Activated naive CD8-positive, alpha-beta T cell (primary cell): Measurements from ENCODE around the gene GAB2.
"Not testable (repeated sequence)": the region's sequence is repeated elsewhere in the genome, so short reads cannot be mapped to it uniquely, and the experiment has no call there.

Experiments used
- H3K27ac Mint-ChIP-seq: one replicate; pipeline ENCODE4 v1.8.0; 2021; ENCODE audit warnings: mixed read lengths
- H3K27me3 Mint-ChIP-seq: one replicate; pipeline ENCODE4 v1.8.0; 2021; ENCODE audit warnings: mixed read lengths
- H3K36me3 Mint-ChIP-seq: one replicate; pipeline ENCODE4 v1.8.0; 2021; ENCODE audit warnings: mixed read lengths
- H3K4me1 Mint-ChIP-seq: one replicate; pipeline ENCODE4 v1.8.0; 2021; ENCODE audit warnings: low read depth, mixed read lengths
- H3K4me3 Mint-ChIP-seq: one replicate; pipeline ENCODE4 v1.8.0; 2021; ENCODE audit warnings: mild to moderate bottlenecking, mixed read lengths
- H3K9me3 Mint-ChIP-seq: one replicate; pipeline ENCODE4 v1.8.0; 2021; ENCODE audit warnings: low read depth, mixed read lengths

Gene GAB2

GRCh38 chr11:78189174-78189724, 228.4 kb downstream of the GAB2 start:
- Mint-ChIP-seq H3K36me3 (peaks cover 2% of the 10 kb centered on the region), H3K27ac (no peak overlapping the region), H3K27me3 (no peaks in the 10 kb centered on the region), H3K9me3 (no peaks in the 10 kb centered on the region), H3K4me3 (peak overlapping the region; percentile 98), H3K4me1 (peaks cover 59% of the 10 kb centered on the region)

DNA sequence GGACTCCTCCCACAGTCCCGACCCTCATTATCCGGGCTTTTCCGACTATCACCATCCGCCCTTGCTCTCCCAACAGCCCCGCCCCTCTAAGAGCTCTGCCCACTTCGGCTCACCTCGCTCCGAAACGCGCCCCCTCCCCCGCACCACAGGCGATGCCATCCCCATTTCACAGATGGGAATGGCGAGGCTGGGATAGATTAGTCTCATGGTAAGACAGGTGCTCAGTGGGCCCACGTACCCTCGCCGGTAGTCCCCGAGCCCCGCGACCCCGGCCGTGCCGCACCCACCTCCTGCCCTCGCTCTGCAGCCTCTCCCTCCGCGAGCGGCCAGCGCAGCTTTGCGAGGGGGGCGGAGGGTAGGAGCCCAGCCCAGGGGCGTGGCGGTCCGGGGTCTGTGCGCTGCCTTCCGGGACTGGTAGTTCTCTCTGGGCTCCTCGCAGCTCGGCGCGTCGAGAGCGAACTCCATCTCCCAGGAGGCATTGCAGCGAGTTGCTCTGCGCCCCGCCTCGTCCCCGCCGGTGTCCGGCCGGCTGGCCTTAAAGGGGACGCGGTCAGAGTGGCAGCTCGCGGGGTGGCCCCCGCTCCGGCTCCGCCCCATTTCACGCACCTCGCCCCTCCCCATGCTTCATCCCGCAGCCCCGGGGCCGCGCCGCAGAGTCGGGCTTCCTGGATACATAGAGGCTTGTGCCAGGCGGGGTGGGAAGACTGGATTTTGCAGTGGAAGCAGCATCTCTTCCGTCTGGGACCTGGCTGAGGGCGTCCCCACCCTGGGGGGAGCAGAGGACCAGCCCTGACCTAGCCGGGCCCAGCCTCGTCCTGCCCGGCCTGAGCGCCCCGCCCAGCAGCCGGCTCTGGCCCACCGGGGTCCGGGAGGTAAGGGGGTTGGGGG, 229.1 kb downstream of the GAB2 start, which contains the start of the genes KCTD21 and USP35:
Gene KCTD21 (minus strand): TSS at position 341 of the 888 bp plus-strand sequence. CDS start 14,072 bp downstream, outside the sequence.
Gene USP35 (plus strand): TSS at position 634 of the 888 bp plus-strand sequence. CDS start 7,327 bp downstream, outside the sequence.
- peaks cover 2% of the 10 kb centered on the region for H3K36me3 Mint-ChIP-seq

DNA sequence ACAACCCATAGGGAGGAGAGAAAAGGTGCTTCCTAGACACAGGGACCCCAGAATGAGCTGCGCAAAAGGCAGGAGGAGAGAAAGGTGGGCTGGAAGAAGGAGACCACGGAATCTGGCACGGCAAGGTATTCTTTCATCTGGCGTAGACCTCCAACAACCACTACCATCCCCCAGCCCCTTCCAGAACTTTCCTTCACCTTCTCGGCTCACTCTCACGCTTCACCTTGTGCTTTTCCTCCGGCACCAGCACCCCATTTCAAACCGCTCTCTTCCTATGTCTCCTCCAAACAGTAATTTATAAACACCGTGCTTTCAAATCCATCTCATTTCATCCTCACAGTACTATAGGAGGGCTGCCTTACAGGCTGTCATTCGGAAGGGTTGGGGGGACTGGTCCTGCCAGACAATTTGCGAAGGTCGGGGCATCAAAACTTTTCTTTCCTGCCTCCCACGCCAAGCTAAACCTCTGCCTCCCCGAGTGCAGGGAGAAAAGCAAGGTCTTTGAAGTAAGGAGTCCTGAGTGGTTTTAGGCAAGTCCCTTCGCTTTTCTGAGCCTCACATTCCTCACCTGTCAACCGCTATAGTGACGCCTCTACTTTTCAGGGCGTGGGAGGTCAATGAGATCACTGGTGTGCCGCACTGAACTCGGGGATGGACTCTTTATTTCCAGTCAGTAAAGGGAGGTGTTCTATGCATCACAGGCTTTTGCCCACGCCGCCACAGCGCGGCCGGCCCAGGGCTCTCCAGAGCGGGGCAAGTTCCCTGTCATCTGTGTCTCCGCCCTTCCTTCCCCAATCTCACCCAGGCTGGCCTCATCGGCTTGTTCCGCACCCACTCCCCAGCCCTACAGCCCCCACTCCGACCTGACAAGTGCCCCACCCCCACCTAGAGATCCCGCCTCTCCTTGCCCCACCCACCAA, 230.0 kb downstream of the GAB2 start:
- Mint-ChIP-seq H3K27me3 (no peaks in the 10 kb centered on the region), H3K36me3 (peaks cover 2% of the 10 kb centered on the region), H3K4me3 (peak overlapping the region; percentile 98), H3K9me3 (no peaks in the 10 kb centered on the region), H3K4me1 (peaks cover 47% of the 10 kb centered on the region), H3K27ac (peak overlapping the region; percentile 98)

More for the DNA sequence above, 229.1 kb downstream of the GAB2 start, which contains the start of the genes KCTD21 and USP35:
- Mint-ChIP-seq H3K9me3 (no peaks in the 10 kb centered on the region), H3K4me3 (peak within 1 kb of the TSS; percentile 98), H3K4me1 (peaks cover 55% of the 10 kb centered on the region), H3K27me3 (no peaks in the 10 kb centered on the region), H3K27ac (peak within 1 kb of the TSS; percentile 98)

DNA sequence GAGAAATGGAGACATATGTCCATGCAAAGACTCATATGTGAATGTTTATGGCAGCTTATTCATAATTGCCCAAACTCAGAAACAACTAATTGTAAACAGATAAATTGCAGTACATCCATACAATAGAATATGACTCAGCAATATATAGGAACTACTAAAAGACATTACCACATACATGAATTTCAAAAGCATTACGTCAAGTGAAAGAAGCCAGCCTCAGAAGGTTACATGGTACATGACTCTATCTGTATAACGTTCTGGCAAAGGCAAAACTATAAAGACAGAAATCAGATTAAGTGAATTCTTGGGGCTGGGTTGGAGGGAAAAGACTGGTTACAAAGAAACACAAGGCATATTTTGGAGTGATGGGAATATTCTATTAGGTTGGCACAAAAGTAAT, 236.4 kb downstream of the GAB2 start:
- no peak overlapping the region for H3K4me3 Mint-ChIP-seq
- no peak overlapping the region for H3K27ac Mint-ChIP-seq
- H3K27me3 Mint-ChIP-seq, result no peaks in the 10 kb centered on the region
- peaks cover 10% of the 10 kb centered on the region for H3K4me1 Mint-ChIP-seq
- H3K9me3 Mint-ChIP-seq, result no peaks in the 10 kb centered on the region
- H3K36me3 Mint-ChIP-seq, result peaks cover 10% of the 10 kb centered on the region

DNA sequence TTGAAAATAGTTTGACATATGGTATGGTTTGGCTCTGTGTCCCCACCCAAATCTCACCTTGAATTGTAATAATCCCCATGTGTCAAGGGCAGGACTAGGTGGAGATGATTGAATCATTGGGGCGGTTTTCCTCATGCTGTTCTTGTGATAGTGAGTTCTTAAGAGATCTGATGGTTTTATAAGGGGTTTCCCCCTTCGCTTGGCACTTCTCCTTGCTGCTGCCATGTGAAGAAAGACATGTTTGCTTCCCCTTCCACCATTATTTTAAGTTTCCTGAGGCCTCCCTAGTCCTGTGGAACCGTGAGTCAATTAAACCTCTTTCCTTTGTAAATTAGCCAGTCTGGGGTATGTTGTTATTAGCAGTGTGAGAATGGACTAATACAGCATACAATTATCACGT, 236.9 kb downstream of the GAB2 start:
- Mint-ChIP-seq H3K27ac (no peak overlapping the region), H3K4me3 (no peak overlapping the region), H3K9me3 (no peaks in the 10 kb centered on the region), H3K4me1 (peaks cover 6% of the 10 kb centered on the region), H3K36me3 (peaks cover 12% of the 10 kb centered on the region), H3K27me3 (no peaks in the 10 kb centered on the region)

- H3K4me3 Mint-ChIP-seq, result no peak overlapping the region
- no peaks in the 10 kb centered on the region for H3K9me3 Mint-ChIP-seq
- peaks cover 5% of the 10 kb centered on the region for H3K4me1 Mint-ChIP-seq
- peaks cover 13% of the 10 kb centered on the region for H3K36me3 Mint-ChIP-seq
- H3K27ac Mint-ChIP-seq, result no peak overlapping the region
- no peaks in the 10 kb centered on the region for H3K27me3 Mint-ChIP-seq
These were observed 238.1 kb downstream of the GAB2 start for GRCh38 chr11:78179459-78180071.

- H3K4me3 Mint-ChIP-seq, result no peak overlapping the region
- peaks cover 17% of the 10 kb centered on the region for H3K36me3 Mint-ChIP-seq
- no peaks in the 10 kb centered on the region for H3K27me3 Mint-ChIP-seq
- H3K9me3 Mint-ChIP-seq, result no peaks in the 10 kb centered on the region
- peaks cover 5% of the 10 kb centered on the region for H3K4me1 Mint-ChIP-seq
- H3K27ac Mint-ChIP-seq, result no peak overlapping the region
These were observed 240.4 kb downstream of the GAB2 start for GRCh38 chr11:78177216-78177615.

DNA sequence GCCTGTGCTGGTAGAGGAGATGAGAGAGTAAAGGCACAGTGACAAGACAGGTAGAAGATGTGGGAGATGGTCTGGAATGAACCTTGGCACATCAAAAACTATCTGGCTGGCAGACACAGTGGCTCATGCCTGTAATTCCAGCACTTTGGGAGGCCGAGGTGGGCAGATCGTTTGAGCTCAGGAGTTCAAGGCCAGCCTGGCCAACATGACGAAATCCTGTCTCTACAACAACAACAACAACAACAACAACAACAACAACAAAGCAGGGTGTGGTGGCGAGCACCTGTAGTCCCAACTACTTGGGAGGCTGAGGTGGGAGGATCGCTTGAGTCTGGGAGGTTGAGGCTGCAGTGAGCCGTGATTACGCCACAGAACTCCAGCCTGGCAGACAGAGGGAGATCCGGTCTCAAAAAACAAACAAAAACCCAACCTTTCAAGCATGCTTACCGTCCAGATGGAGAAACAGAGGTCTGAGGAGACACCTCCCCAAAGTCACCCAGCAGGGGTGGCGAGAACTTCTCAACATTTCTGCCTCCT, 240.9 kb downstream of the GAB2 start:
- Mint-ChIP-seq H3K4me1 (peaks cover 5% of the 10 kb centered on the region), H3K36me3 (peaks cover 17% of the 10 kb centered on the region), H3K9me3 (no peaks in the 10 kb centered on the region), H3K4me3 (no peak overlapping the region), H3K27ac (no peak overlapping the region), H3K27me3 (no peaks in the 10 kb centered on the region)

- H3K9me3 Mint-ChIP-seq, H3K4me1 Mint-ChIP-seq, H3K4me3 Mint-ChIP-seq, H3K27ac Mint-ChIP-seq, H3K27me3 Mint-ChIP-seq: not testable (repeated sequence)
- peaks cover 16% of the 10 kb centered on the region for H3K36me3 Mint-ChIP-seq
These were observed 241.8 kb downstream of the GAB2 start for GRCh38 chr11:78175862-78176261.

DNA sequence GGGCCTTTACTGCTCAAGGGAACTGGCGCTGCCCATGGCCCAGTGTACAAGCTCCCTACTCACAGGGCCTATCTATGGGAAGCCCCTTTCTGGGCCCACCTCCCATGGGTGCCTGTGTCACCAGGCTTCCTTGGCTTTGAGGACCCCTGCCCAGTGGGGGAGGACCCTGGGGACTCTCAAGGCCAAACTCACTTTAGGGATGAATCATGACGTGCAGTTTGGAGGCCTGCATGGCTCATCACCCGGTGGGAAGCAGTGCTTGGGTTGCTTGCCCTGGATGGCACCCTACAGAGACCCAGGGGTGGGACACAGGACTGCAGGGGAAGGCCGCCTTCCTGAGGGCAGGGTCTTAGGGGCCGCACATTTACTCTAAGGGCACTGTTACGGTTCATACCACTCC, 245.7 kb downstream of the GAB2 start:
- Mint-ChIP-seq H3K36me3 (peaks cover 12% of the 10 kb centered on the region), H3K27me3 (no peaks in the 10 kb centered on the region), H3K4me3 (no peak overlapping the region), H3K4me1 (no peaks in the 10 kb centered on the region), H3K27ac (no peak overlapping the region), H3K9me3 (no peaks in the 10 kb centered on the region)

DNA sequence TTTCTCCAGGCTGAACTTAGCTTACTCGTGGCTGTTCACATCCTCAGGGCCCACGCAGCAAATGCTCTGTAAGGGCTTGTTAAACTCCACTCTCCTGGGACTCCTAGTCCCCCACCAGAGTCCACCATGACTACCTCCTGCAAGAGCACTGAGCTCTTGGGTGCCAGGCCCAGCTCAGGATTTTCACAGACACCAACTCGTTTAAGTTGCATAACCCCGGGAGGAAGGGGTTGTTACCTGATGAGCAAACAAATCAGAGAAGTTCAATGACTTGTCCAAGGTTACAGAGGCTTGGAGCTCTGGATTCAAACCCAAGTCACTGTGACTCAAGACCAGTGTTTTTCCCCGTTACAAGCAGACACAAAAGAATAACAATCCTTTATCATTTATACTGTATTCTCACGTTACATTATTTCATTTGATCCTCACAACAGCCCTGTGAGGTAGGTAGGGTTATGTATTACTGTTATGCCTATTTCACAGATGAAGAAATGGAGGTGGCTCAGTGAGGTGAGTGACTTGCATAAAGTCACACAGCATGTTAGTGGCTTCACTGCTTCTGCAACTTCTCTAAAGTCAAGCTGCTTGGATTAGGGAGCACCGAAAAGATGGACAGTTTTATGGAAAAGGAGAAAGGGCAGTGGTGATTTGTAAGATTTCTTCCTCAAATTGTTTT, 246.6 kb downstream of the GAB2 start:
- H3K4me1 Mint-ChIP-seq, result no peaks in the 10 kb centered on the region
- H3K9me3 Mint-ChIP-seq, result no peaks in the 10 kb centered on the region
- peaks cover 8% of the 10 kb centered on the region for H3K36me3 Mint-ChIP-seq
- no peak overlapping the region for H3K27ac Mint-ChIP-seq
- H3K4me3 Mint-ChIP-seq, result no peak overlapping the region
- H3K27me3 Mint-ChIP-seq, result no peaks in the 10 kb centered on the region

- H3K9me3 Mint-ChIP-seq, result no peaks in the 10 kb centered on the region
- H3K36me3 Mint-ChIP-seq, result peaks cover 8% of the 10 kb centered on the region
- H3K4me1 Mint-ChIP-seq, result no peaks in the 10 kb centered on the region
- no peaks in the 10 kb centered on the region for H3K27me3 Mint-ChIP-seq
- H3K4me3 Mint-ChIP-seq, result no peak overlapping the region
- H3K27ac Mint-ChIP-seq, result no peak overlapping the region
These were observed 247.2 kb downstream of the GAB2 start for GRCh38 chr11:78170413-78170812.

GRCh38 chr11:78168539-78169477, 248.8 kb downstream of the GAB2 start:
- Mint-ChIP-seq H3K9me3 (no peaks in the 10 kb centered on the region), H3K4me3 (no peak overlapping the region), H3K36me3 (peaks cover 7% of the 10 kb centered on the region), H3K4me1 (no peaks in the 10 kb centered on the region), H3K27me3 (no peaks in the 10 kb centered on the region), H3K27ac (no peak overlapping the region)
